HG03460 (cell line): ENCODE data around the gene BRD2.
A peak's percentile ranks its signal among the peaks of the same experiment; 100 is the strongest.

Source experiments
- ATAC-seq: cut with Tn5 transposase; IDR thresholded peaks from one replicate; pipeline ENCODE4 v1.9.1; 2021; ENCODE audit not compliant: unreplicated experiment

The BRD2 gene

DNA sequence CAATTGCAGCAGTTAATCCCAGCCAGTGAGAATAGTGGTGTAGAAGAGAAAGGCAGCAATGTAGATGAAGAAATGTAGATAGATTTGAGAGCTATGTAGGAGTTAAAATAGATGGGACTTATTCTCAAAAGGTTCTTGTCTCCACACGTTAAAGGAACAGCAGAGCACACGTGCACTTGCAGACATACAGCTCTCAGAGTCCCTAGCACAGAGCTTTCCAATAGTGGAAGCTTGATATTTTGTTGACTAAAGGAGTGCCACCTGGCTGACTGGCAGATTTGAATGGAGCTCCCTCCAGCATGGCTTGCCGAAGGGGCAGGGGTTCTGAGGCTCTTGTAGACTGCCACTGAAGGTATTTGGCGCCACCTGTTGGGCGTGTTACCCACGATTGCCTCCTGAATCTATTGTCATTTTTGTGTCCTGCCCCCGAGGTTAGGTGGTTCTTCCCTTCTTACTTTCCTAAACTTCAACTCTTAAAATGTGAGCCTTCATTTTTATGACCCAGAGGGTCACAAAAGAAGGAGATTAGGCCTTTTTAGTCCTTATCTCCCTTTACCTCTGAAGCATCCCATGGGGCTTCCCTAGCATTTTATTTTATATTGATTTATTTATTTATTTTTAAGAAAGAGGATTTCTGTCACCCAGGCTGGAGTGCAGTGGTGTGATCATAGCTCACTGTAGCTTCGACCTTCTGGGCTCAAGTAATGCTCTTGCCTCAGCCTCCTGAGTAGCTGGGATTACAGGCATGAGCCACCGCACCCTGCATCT, 16.4 kb downstream of the BRD2 start:
- ATAC-seq: peak; percentile 50

- no peak for ATAC-seq
Observed at GRCh38 chr6:32989368-32989767, 21.0 kb downstream of the BRD2 start.

GRCh38 chr6:32991972-32992371, 23.6 kb downstream of the BRD2 start:
- ATAC-seq: no peak

DNA sequence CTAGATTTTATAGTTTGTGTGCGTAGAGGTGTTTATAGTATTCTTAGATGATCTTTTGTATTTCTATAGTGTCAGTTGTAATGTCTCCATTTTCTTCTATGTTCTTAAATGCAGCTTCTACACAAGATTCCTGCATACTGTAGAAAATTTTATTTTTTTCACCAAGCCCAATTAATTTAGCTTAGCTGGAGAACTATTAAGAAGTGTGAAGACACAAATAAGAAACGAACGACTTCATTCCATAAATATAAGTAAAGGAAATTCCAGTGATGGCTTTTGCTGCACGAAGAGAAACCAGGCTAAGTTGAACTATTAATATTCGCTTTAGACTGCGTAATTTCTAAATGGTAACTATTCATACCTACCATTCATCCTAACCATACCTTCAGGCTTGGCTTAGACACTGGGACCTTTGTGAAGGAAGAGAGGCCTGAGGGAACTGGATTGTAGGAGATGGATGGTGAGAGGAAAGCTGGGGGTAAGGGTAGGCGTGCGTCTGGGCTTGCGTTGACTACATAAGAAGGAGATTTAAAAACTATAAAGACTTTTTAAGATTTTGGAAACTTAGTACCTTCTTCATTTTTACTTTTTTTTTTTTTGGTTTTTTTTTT, 25.1 kb downstream of the BRD2 start:
- ATAC-seq: no peak

- ATAC-seq: no peak
Observed at GRCh38 chr6:32995448-32995847, 27.1 kb downstream of the BRD2 start.

GRCh38 chr6:33000055-33000454, 31.7 kb downstream of the BRD2 start:
- ATAC-seq: no peak

- no peak for ATAC-seq
Observed at GRCh38 chr6:33001685-33002084, 33.3 kb downstream of the BRD2 start.

GRCh38 chr6:33004940-33005339, 36.5 kb downstream of the BRD2 start:
- ATAC-seq: no peak

- ATAC-seq: no peak
Observed at GRCh38 chr6:33007831-33008400, 39.5 kb downstream of the BRD2 start.

DNA sequence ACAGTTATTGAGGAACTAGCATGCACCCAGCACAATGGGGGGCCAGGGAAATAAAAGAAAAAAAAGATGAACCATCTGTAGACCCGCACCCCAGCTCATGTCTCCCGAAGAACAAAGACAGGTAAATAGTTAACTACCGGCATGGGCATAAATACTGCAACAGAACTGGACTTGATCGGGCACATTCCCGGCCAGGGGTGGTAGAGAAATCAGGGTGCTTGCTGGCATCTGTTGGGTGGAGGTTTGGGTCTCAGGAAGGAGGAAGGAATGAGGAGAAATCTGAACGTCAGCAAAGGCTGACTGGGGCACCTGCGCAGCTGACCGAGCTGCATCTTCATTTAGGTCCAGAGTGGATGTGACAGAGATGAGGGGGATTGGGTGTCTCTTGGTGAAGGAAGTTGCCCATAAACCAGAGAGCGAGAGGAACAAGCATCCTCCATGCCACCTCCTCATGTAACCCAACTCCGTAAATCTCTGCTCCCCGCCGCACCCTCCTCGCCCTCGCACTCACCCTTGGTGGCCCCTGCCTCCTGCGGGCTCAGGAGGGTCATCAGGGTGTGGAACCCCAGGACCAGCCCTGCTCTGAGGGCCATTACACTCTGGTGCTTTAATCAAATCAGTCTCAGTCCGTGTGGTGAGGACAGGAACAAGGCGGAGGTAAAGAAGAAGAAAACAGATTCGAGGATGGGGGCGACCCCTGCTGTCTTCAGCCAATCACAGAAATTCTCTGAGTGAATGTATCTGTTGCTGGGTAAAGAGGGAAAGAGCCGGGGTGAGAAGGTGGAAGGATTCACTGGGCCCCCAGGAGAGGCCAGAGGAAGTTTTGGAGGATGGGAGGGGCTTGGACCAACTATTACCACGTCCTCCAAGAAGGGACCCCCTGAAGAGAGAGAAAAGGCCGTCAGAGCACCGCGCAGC, 40.8 kb downstream of the BRD2 start, which contains the start of gene HLA-DOA:
HLA-DOA (minus strand) TSS at position 648 of the 918 bp plus-strand sequence.
- peak; percentile 90 for ATAC-seq

DNA sequence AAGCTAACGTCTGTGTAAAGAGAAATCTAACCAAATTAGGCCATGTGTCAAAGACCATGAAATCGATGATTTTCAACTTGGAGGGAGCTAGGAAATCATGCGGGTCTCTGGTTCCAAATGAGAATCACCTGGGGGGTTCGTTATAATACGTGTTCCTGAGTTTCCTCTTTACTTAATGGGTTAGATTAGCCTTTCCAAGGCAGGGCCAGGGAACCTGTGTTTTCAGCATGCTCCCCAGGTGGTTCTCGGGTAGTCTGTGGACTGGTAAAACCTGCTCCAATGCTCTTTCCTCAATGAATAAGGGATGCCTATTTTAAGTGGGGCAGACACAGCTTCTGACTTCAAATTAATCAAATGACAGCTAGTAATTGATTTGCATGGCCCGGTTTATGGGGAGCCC, 42.0 kb downstream of the BRD2 start:
- ATAC-seq: no peak

DNA sequence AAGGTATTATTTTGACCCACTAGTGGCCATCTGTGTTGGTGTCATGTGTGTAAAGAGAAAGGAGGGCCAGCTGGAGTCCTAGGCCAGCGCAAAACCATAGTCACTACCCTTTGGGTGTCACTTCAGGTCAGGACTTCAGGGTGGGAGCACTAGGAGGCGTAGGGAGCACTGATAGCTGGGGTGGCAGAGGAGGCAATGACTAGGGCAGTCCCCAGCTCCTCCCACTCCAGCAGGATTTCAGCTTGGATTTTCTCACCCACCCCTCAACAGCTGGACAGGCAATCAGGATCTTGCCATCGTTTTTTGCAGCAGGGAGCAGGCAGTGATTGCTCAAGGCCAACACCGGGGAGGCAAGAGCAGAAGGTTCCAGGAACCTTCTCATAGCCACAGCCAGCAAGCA, 45.2 kb downstream of the BRD2 start:
- ATAC-seq: no peak

- no peak for ATAC-seq
Observed at GRCh38 chr6:33014841-33015634, 46.6 kb downstream of the BRD2 start.

- ATAC-seq: no peak
Observed at GRCh38 chr6:33015798-33016197, 47.4 kb downstream of the BRD2 start.

- no peak for ATAC-seq
Observed at GRCh38 chr6:33017018-33017417, 48.6 kb downstream of the BRD2 start.

DNA sequence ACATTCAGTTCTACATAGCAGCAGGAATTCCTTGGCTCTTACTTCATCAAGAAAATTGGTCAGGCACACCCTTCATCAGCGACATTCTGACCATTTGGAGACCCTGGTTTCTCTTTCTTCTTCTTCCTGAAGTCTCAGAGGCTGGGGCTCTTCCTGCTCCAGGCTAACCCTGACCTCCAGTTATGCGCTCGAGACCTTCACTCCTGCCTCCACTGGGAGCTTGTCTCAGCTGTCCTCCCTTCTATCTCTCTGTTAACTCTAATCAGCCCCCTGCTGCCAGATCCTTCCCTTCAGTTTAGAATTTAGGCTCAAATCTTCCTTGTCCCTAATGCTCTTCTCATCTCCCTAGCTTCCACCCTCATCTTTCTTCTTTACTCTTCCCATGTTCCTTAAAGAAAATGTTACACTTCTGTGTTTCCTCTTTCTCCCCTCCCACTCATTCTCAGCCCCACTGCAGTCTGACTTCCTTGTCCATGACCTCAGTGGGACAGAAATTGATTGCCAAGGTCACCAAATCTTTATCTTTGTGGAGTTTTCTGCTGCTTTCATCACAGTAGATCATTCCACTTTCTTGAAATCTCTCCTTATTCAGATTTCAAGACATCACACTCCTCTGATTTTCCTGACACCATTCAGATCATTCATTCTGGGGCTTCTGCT, 49.4 kb downstream of the BRD2 start:
- ATAC-seq: no peak

GRCh38 chr6:33018418-33018817, 50.0 kb downstream of the BRD2 start:
- ATAC-seq: no peak

DNA sequence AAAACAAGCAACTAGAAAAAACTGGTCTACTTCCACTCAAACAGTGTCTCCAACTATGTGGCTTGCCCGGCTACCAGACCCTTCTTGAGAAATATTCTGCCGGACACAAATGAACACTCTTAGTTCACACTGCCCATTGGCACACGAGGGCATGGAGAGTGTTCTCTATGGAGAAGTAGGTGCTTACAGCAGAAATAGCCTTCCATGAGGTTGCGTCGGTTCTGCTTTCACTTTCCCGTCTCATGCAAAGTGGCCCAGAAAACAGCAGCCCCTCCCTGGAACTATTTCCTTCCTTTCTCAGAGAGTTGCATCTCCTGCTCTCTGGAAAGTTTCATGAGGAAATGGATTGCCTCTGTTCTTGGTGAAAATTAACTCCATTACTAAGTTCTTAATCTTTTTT, 50.5 kb downstream of the BRD2 start:
- ATAC-seq: peak; percentile 64

- ATAC-seq: peak; percentile 8
Observed at GRCh38 chr6:33019372-33019771, 51.0 kb downstream of the BRD2 start.

GRCh38 chr6:33021917-33022316, 53.5 kb downstream of the BRD2 start:
- ATAC-seq: no peak
